Ovary (tissue), 9 donors: ENCODE results near the gene TTC3. TPM values are rescaled to one million over a fixed set of nuclear protein-coding genes. Genes with fewer than 3 reads are reported as not detected.

ENCODE experiments used
- DNase-seq, 5 donors: peaks; one replicate each; pipeline ENCODE4 v3.0.0-alpha.2; 2019 to 2020
- H3K27ac ChIP-seq, 2 donors: fragments of 200-600 bp; one replicate each; pipeline versions ENCODE4 v1.5.1 to v1.8.0; 2019 to 2022
- H3K27me3 ChIP-seq: fragments of 200-600 bp; one replicate; pipeline ENCODE4 v1.8.0; 2022
- H3K36me3 ChIP-seq: fragments of 200-600 bp; sonication (generic); one replicate; pipeline ENCODE4 v1.5.1; 2019
- H3K4me1 ChIP-seq: one replicate; pipeline ENCODE4 v1.8.1; 2013; ENCODE audit warnings: mild to moderate bottlenecking, moderate library complexity; ENCODE audit not compliant: insufficient read depth
- H3K4me3 ChIP-seq: fragments of 200-600 bp; sonication (generic); one replicate; pipeline ENCODE4 v1.5.1; 2017
- H3K9me3 ChIP-seq, 2 donors: fragments of 200-600 bp in 1 of 2; sonication (generic) in 1 of 2; one replicate each; pipeline versions ENCODE4 v1.5.1 to v1.8.1; 2013 to 2019; ENCODE audit warnings: mild to moderate bottlenecking in 1 of 2, moderate library complexity in 1 of 2
- EP300 ChIP-seq: sonication (generic); formaldehyde crosslinking; IDR thresholded peaks from one replicate; pipeline ENCODE4 v1.6.1; 2017; ENCODE audit warnings: antibody characterized with exemption
- POLR2A ChIP-seq: fragments of 450-650 bp; IDR thresholded peaks from one replicate; pipeline ENCODE4 v1.6.1; 2017; ENCODE audit warnings: antibody characterized with exemption, mild to moderate bottlenecking, moderate library complexity
- WGBS, 3 donors: extraction: QIAGEN DNeasy Blood & Tissue Kit in 1 of 3; methylation state at CpG; one replicate each; pipeline versions ENCODE4 v1.1.5 to v1.1.7; 2013 to 2017; 5-methylcytosine and 5-hydroxymethylcytosine counted together
- intact Hi-C, 4 donors: fragments of 100-400 bp; cut with DNase I; formaldehyde crosslinking; loops; one replicate each; pipeline versions ENCODE4 v1.11.0 to v1.15.1; 2022 to 2023
- polyA plus RNA-seq, 2 donors: library from polyadenylated mRNA; stranded (reverse); fragments of 200-250 nt in 1 of 2; fragments of 350-450 nt in 1 of 2; fragmentation: Illumina TruSeq in 1 of 2; extraction: RNeasy Lipid Tissue Mini Kit (QIAGEN cat#74804) in 1 of 2; gene quantifications; one replicate each; pipeline ENCODE4 v1.2.3, GENCODE V29; 2013 to 2014
- total RNA-seq, 7 donors: library from RNA; depleted of rRNA in 2 of 7; stranded (reverse); fragments of >200 nt in 2 of 7; fragmentation: NEBNext Ultra II Directional in 3 of 7; extraction: Animal tissue kit (Norgen Biotek cat#: 25700) in 3 of 7; gene quantifications; one replicate each; pipeline versions ENCODE4 v1.1.0 to v1.2.4, GENCODE V29; 2016 to 2023
- TF ChIP-seq, protein P1 (sequence below), 3 donors: fragments of 450-650 bp in 2 of 3; fragments of 200-600 bp in 1 of 3; IDR thresholded peaks; one replicate each; pipeline versions ENCODE4 v1.5.1 to v1.8.0; 2016 to 2022; ENCODE audit warnings: antibody characterized with exemption in 3 of 3, mild to moderate bottlenecking in 1 of 3
- donor health status: DM: no; HTN: no; CAD: no; lungs with moderate emphysema.
- donor health status: DM: no; HTN: no; CAD: no.
- donor health status: Bipolar disorder and iron deficiency.
- donor health status: DM: yes; HTN: yes; CAD: no.
- donor health status: DM: no; HTN: no; CAD: no.
- donor health status: DM: yes; HTN: yes; CAD: no.

The TTC3 gene
- total and polyA plus RNA-seq, 9 donors = 58.2 to 192 (median 155) TPM

DNA sequence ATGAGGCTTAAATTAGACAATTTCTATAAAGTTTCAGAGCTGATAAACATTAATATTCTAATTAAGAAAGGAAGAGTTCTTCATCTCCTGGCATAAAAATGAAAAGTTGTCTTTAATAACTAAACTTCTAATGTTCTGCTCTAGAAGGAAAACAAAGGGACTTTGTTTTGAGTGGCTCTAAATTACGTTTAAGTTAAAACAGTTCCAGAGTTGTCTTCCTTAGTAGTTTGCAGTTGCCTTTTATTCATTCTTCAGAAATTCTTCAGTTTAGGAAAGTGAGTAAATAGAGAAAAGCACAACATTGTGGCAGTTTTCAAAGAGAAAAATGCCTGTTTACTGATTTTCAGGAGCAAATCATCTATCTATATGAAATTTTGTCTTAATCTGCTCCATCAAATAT is 86.9 kb downstream of the TTC3 start:
- TF ChIP-seq, protein P1, sequence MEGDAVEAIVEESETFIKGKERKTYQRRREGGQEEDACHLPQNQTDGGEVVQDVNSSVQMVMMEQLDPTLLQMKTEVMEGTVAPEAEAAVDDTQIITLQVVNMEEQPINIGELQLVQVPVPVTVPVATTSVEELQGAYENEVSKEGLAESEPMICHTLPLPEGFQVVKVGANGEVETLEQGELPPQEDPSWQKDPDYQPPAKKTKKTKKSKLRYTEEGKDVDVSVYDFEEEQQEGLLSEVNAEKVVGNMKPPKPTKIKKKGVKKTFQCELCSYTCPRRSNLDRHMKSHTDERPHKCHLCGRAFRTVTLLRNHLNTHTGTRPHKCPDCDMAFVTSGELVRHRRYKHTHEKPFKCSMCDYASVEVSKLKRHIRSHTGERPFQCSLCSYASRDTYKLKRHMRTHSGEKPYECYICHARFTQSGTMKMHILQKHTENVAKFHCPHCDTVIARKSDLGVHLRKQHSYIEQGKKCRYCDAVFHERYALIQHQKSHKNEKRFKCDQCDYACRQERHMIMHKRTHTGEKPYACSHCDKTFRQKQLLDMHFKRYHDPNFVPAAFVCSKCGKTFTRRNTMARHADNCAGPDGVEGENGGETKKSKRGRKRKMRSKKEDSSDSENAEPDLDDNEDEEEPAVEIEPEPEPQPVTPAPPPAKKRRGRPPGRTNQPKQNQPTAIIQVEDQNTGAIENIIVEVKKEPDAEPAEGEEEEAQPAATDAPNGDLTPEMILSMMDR (IDR thresholded peaks at IDR 0.05) = no peak
- TF ChIP-seq EP300 (no peak), POLR2A (no peak)
- H3K36me3 ChIP-seq = no peaks in the 10 kb centered on the region

DNA sequence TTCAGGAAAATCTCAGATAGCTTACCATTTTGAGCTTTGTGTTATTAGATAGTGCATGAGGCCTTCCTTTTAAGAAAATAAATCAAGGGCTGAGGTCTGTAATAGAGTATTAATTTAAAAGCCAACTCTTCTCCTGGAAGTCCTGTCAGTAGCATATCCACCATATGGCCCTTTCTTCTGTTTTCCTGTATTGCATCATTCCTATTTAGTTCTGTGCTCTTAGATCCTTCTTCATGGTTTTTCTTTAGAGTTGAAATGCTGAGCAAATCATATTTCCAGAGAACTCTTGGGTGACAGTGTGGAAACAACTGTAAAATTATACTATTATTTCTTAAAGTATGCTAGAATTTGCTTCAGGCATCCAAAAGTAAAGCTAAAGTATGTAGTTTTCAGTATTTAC is 91.7 kb downstream of the TTC3 start:
- DNase-seq = no peak
- no peak for TF ChIP-seq POLR2A
- TF ChIP-seq, protein P1 (IDR thresholded peaks at IDR 0.05) = no peak
- TF ChIP-seq EP300 = no peak
- Histone ChIP-seq H3K4me1 (no peaks in the 10 kb centered on the region), H3K9me3 (no peaks in the 10 kb centered on the region), H3K27me3 (no peaks in the 10 kb centered on the region), H3K4me3 (no peak overlapping the region), H3K27ac (no peak overlapping the region), H3K36me3 (no peaks in the 10 kb centered on the region)
- intact Hi-C loops = no loop called here

More for the DNA sequence above, 86.9 kb downstream of the TTC3 start:
- Histone ChIP-seq H3K9me3 (no peaks in the 10 kb centered on the region), H3K4me1 (no peaks in the 10 kb centered on the region), H3K4me3 (no peak overlapping the region), H3K27me3 (no peaks in the 10 kb centered on the region), H3K27ac (no peak overlapping the region)
- 64 to 70% (median 66%) methylated on average over 1 of the region's 1 CpG for WGBS, 3 donors
- intact Hi-C loops = no loop called here
- no peak for DNase-seq

DNA sequence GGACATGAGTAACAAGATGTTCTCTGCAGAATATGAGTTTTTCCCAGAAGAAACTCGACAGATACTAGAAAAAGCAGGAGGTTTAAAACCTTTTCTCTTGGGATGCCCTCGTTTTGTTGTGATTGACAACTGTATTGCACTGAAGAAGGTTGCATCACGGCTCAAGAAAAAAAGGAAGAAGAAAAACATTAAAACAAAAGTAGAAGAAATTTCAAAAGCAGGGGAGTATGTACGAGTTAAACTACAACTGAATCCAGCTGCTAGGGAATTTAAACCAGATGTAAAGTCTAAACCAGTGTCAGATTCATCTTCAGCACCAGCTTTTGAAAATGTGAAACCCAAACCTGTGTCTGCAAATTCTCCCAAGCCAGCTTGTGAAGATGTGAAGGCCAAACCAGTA is 92.5 kb downstream of the TTC3 start:
- no peaks in the 10 kb centered on the region for H3K36me3 ChIP-seq
- no peak for DNase-seq
- H3K27me3 ChIP-seq = no peaks in the 10 kb centered on the region
- H3K27ac ChIP-seq = no peak overlapping the region
- no peaks in the 10 kb centered on the region for H3K4me1 ChIP-seq
- TF ChIP-seq POLR2A (no peak), EP300 (no peak)
- TF ChIP-seq, protein P1 (IDR thresholded peaks at IDR 0.05) = no peak
- H3K9me3 ChIP-seq = no peaks in the 10 kb centered on the region
- WGBS, 3 donors = 67 to 68% (median 67%) methylated on average over 4 of the region's 4 CpGs
- H3K4me3 ChIP-seq = no peak overlapping the region
- intact Hi-C loops = no loop called here

DNA sequence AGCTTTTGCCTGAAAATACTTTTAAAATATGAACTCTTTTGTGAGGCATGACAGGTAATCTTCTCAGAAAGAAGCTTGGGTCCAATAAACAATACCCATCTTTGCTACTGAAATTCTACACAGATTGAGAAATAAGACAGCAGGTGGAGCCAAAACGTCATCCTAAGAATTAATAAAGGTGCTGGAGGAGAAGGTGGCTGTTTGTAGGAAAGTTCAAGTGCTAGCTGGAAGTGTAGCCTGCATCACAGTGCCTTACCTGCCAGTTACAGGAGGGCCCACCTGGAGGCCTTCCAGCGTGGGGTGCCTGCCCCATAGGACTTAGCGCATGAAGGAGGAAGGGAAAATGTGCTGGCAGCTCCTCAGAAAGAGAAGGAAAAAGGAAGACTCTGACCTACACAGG is 93.7 kb downstream of the TTC3 start:
- TF ChIP-seq EP300 (no peak), POLR2A (no peak)
- TF ChIP-seq, protein P1 (IDR thresholded peaks at IDR 0.05) = no peak
- 30 to 75% (median 47%) methylated on average over 3 of the region's 3 CpGs for WGBS, 3 donors
- no peaks in the 10 kb centered on the region for H3K9me3 ChIP-seq
- H3K4me1 ChIP-seq = no peaks in the 10 kb centered on the region
- intact Hi-C loops = no loop called here
- DNase-seq = no peak
- H3K4me3 ChIP-seq = no peak overlapping the region
- no peak overlapping the region for H3K27ac ChIP-seq
- H3K27me3 ChIP-seq = no peaks in the 10 kb centered on the region
- H3K36me3 ChIP-seq = no peaks in the 10 kb centered on the region

DNA sequence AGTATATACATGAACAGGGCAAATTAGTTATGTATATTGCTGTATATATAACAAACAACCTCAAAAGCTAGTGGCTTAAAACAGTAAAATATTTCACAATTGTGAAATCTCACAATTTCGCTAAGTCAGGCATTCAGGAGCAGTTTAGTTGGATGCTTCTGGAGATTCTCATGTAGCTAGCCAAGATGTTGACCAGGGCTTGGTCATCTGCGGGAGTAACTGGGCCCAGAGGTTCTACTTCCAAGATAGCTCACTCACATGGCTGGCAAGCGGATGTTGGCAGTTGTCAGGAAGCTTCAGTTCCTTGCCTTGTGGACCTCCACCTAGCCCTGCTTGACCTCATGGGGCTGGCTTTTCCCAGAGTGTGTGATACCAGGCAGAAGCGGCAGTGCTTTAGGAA is 95.6 kb downstream of the TTC3 start:
- intact Hi-C loops = no loop called here
- WGBS, 3 donors = 91 to 98% (median 96%) methylated on average over 4 of the region's 4 CpGs
- H3K27ac ChIP-seq = no peak overlapping the region
- DNase-seq = no peak
- H3K4me3 ChIP-seq = no peak overlapping the region
- H3K9me3 ChIP-seq = no peaks in the 10 kb centered on the region
- no peak for TF ChIP-seq POLR2A
- TF ChIP-seq, protein P1 (IDR thresholded peaks at IDR 0.05) = no peak
- TF ChIP-seq EP300 = no peak
- H3K27me3 ChIP-seq = no peaks in the 10 kb centered on the region
- no peaks in the 10 kb centered on the region for H3K4me1 ChIP-seq
- no peaks in the 10 kb centered on the region for H3K36me3 ChIP-seq
